GM21515 (cell line): ENCODE measurements around the gene SDC1.
"Not testable (repeated sequence)": the region's sequence is repeated elsewhere in the genome, so short reads cannot be mapped to it uniquely, and the experiment has no call there.

Experiments
- ATAC-seq: cut with Tn5 transposase; IDR thresholded peaks from one replicate; pipeline ENCODE4 v1.9.1; 2021; ENCODE audit not compliant: unreplicated experiment

The SDC1 gene, protein sequence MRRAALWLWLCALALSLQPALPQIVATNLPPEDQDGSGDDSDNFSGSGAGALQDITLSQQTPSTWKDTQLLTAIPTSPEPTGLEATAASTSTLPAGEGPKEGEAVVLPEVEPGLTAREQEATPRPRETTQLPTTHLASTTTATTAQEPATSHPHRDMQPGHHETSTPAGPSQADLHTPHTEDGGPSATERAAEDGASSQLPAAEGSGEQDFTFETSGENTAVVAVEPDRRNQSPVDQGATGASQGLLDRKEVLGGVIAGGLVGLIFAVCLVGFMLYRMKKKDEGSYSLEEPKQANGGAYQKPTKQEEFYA

DNA sequence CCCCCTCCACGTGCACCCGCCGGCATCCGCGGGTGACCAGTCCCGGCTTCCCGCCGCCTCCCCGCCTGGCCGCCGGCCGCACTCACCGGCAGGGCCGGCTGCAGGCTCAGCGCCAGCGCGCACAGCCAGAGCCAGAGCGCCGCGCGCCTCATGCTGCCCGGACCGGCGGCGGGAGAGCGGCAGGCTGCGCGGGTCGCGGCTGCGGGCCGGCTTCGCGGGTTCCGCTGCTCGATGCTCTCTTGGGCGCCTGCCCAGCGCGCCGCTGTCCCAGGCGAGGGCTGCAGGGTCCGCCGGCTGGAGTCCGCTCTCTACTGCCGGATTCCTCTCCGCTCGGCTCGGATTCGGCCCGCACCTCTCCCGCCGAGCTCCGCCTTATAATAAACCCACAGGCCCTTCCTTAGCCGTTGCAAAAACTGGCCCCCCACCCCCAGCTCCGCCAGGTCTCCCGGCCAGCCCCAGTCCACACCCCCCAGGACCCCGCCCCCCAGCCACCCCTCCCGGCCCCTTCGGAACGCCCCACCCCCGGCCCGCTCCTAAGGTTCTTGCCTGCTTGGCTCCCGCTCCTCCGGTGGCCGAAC is at the start of gene SDC1:
SDC1 (minus strand) TSS at position 415 of the 578 bp plus-strand sequence; CDS start at position 152, 263 bp downstream.
- ATAC-seq, result peak; percentile 15

DNA sequence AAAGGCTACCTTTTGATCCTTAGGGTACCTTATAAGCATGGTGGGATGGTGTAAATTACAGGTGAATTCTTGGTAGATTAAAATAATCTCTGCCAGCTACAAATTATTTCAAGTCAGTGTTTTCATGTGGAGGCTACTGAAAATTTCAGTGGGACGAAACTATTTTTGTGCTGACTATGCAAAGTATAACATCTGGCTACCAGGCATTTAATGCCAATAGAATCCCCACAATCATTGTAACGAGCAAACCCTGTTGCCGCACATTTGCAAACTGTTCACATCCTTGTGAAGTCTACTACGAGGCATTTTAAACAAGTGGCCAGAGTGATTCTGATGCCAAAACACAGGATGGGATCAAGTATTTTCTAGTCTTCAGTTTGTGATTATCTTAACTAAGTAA is 48.1 kb upstream of the SDC1 start:
- ATAC-seq, result no peak

DNA sequence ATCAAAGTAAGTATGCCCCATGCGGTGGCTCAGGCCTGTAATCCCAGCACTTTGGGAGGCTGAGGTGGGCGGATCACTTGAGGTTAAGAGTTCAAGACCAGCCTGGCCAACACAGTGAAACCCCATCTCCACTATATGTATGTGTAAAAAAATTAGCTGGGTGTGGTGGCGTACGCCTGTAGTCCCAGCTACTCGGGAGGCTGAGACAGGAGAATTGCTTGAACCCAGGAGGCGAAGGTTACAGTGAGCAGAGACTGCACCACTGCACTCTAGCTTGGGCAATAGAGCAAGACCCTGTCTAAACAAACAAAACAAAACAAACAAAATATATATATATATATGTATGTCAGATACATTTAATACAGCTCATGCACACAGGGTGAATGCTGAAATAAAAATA is 43.4 kb upstream of the SDC1 start:
- not testable (repeated sequence) for ATAC-seq

DNA sequence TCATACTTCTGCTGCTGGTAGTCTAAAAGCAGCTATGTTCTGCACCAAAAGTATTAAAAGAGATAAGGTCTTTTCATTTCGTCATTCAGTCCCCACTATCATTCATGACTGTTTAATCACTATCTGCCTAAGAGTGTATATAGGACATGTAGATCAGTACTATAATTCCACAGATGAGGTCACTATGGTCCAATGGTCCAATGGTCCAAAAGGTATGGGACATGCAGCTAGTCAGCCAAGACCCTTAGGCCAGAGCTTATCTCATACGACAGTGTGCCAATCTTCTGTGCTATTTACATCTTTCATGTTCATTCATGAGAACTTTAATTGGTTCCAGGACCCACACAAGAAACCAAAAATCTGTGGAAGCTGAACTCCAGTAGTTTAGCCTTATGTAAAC is 42.6 kb upstream of the SDC1 start:
- ATAC-seq, result no peak

DNA sequence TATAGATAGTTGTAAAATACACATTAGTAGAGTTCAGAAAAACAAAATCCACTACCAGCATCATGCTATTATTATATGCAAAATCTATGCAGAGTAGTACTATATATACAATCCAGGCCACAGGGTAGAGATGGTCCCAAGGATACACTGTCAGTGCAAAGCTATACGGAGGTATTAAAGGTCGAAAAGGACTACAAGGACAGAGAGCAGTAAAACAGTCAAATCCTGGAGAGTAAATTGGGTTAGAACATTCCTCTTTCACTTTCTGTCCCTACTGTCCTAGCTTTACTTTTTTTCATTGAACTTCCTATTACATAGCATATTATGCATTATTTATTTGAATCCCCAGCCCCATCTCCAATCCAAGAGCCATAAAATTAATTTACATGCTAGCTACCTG is 39.7 kb upstream of the SDC1 start:
- no peak for ATAC-seq

DNA sequence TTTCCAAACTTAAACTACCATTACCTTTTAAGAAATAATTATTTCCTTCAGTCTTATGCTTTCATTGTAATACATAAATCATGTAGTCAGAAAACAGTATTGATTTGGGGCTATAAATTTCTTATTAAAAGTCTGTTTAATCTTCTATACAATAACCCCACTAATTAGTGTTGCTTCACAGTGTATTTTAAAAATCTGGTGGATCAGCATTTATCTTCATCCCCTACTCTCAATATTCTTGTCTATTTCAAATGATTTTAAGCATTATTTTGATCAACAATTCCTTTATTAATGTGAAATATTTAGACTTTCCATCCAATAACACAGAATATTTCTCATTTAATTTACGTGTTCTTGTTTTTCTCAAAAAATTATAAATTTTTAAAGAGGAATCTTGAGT is 32.5 kb upstream of the SDC1 start:
- no peak for ATAC-seq

DNA sequence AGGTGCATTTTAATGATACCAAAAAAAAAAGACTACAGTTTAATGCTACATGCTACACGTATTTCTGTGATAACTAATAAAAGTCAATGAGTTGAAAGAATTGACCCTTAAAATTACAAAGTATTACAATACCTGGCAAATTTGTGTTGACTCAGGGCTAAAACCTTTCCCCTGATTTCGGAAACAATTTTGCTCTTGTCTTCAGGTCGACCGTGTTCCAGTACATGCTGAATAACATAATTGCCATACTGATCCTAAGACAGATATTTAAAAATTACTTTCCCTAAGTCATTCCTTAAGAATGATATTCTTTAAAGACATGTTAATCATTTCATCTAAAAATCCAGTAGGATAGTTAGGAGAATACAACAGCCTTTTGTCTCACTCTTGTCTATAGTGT is 29.8 kb upstream of the SDC1 start:
- no peak for ATAC-seq

DNA sequence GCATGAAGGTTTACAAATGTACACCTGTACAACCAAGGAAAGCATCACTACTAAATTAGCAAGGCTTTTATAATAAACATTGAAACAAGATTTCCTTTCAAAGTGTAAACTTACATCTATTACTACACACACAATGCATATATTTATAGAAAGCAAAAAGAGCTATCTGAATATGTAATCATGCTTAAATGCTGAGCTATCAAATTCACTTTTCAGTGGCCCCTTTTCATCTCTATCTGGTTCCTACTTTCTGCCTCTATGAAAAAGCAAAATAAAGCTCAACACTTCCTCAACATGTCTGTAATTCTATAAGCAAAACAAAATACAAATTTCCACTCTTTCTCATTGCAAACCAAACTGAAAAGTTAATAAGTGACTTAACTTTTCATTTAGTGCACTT is 25.5 kb upstream of the SDC1 start:
- ATAC-seq, result no peak

DNA sequence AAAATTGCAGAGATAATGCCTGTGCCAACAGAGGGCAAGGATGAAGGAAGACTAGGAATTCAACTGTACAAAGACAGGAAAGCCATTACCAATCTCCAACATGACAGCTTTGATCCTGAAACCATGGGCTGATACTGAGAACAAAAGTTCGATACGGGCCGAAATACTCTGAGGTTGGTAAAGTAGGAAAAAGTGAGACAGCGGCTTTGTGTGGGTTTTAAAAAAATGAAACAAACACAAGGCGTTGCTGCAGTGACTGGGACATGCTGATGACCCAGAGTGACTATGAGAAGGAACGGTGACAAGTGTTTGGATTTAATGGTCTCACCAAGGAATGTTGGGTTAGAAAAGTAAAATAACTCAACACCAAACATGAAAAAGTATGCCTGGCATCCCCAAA is 24.2 kb upstream of the SDC1 start:
- ATAC-seq, result no peak

DNA sequence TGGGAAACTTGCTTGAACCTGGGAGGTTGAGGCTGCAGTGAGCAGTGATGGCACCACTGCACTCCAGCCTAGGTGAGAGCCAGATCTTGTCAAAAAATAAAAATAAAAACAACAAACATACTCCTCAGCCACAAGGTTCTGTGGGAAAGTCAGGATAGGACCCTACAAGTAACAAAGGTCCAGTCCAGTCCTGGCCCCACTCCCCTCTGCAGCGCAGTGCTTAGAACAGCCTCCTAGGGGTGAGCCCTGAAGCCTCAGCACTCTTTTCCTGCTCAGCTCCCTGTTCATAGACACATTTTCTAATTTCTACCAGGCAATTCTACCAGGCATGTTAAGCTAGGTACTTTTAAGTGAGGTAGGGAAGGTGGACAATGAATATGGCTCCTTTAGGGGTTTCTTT is 22.2 kb upstream of the SDC1 start:
- no peak for ATAC-seq

DNA sequence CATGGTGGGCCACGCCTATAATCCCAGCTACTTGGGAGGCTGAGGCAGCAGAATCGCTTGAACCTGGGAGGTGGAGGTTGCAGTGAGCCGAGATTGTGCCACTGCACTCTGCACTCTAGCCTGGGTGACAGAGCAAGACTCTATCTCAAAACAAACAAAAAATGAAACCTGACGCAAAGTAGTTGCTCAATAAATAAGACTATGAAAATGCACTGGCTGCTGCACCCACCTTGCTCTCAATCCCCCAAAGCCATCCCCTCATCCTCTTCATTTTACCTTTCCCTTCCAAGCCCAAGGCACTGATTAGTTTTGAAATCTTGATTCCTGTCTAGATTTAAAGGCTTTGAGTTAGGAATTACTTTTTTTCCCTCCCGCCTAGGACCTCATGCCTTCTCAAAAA is 18.7 kb upstream of the SDC1 start:
- ATAC-seq, result not testable (repeated sequence)

DNA sequence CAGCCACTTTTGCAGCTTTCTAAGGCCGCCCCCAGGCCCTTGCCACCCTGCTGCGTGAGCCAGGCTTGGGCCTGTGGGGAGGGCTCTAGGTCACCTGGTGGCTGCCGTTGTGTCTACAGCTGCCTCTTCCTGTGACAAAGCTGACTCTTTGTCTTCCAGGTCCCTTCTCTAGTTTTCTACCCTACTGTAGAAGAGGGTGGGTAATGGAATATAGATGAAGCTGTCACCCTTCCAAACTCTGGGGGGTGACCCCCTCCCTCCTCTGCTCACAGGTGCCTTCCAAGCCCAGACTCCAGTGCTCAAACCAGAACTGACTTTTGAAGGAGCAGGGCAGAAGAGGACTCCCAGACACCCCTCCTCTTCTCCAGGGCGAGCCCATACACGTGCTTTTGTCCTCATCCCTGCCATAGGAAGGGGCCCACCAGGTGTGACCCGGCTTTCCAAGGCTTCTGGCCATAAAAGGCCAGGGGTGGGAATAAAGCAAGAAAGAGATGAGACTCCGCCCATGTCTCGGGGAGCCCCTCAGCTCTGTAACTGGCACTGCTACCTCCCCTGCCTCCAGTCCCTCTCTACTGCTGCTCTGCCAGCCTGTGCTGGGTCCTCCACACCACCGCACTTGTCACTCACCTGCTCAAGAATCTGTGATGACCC is 17.9 kb upstream of the SDC1 start:
- no peak for ATAC-seq

DNA sequence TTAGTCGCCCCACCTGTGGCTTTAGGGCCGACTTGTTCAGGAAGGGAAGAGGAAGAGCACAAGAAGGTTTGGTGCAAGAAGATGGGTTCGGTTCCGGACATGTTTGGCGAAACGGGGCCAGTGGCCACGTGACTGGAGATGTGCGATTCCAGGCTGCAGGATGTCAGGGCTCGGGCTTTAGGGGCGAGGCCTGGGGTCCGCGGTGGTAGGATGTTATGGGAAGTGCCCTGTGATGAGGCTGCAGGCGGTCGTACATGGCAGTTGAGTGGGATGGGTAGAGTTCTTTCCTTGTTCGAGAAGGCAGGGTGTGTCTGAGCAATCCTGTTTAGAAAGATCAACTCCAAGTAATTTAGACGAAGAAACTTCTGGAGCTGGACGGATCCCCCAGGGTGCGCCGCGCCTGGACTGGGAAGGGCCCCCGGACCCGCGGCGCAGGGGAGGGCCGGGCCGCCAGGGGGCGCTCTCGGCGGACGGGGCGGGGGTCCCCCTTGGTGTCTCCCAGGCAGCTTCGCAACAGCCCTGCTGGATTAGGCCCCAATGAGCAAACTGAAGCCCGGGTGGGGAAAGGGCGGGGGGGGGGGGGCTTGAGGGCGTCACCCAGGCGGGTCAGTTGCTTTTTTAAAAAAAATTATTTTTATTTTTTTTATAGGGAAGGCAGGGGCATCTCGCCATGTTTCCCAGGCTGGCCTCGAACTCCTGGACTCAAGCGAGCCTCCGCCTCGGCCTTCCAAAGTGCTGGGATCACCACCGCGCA is 17.2 kb upstream of the SDC1 start:
- ATAC-seq, result no peak

DNA sequence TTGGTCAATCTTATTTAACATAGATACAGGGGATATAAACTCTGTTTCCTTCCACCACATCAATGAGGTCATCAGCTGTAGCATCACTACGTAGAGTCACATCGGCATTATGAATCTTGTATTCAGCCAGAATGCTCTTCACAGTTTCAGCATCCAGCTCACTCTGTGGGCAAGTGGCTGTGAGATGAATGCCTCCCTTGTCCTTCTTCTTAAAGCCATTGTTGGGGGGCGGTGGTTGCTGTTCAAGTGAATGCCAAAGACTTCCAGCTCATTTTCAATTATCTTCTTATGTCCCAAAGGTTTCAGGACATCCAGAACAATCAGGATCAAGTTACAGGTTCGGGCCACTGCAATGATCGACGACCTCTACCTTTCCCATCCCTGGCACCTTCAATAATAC is 15.4 kb upstream of the SDC1 start:
- ATAC-seq, result not testable (repeated sequence)

DNA sequence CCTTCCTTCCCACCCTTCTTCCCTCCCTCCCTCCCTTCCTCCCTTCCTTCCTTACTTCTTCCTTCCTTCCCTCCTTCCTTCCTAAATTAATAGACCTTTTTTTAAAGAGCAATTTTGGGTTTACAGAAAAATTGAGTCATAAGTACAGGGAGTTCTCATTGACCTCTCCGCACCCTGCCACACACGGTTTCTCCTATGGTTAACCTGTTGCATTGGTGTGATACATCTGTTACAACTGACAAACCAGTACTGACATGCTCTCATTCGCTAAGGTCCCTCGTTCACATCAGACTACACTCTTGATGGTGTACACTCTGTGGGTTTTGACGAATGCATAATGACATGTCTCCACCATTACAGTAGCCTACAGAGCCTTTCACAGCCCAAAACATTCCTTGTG is 11.6 kb upstream of the SDC1 start:
- no peak for ATAC-seq

DNA sequence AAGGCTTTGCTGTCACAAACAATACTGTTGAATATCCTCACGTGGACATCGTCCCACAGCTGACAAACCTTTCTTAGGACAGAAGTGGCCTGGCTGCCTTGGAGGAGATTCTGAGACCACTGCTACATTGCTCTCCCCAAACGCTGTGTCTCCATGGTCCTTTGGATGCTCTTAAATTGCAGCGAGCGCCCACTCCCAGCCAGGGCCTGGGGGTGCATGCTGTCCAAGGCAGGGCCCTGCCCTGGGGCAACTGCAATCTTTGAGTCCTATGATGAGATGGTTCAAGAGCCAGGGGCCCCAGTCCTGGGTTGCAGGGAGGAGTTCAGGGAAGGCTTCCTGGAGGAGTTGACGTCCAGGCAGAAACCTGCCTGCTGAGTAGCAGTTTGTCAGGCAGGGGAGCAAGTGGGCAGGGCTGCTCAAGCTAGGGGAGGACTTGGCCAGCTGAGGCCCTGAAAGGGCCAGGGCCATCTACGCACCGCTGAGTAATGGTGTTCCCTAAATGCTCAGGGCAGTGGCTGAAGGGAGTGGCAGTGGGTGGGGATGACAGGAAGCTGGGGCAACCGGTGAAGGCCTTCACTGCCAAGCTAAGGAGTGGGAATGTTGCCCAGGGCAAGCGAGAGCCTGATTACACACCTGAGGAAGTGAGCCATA is 10.8 kb upstream of the SDC1 start:
- ATAC-seq, result no peak

DNA sequence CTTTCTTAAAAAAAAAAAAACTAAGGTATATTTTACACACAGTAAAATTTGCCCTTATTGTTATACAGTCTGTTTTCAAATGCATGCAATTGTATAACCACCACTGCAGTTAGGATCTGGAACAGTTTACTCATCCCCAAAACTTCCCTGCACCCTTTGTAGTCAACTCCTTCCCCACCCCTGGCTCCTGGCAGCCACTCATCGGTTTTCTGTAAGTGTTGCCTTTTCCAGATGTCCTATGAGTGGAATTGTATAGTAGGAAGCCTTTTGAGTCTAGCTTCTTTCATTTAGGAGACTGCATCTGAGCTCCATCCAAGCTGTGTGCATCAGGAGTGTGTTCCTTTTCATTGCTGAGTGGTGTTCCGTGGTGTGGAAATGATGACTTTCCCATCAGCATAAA is 9.7 kb upstream of the SDC1 start:
- not testable (repeated sequence) for ATAC-seq

DNA sequence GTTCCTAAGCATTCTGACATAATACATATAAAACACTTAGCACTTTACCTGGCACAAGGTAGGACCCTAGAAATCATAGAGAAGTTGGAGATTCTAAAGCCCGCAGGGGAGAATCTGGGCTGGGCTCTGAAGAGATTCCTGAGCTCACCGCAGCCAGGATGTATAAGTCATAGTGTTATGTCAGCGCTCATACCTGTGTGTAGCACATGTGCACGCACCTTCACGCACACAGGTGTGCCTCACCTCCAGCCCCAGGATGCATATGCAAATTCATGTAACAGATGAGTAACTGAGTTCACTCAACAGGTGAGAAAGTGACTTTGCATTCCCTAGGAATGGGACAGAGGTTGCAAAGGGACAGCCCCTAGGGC is 7.9 kb upstream of the SDC1 start:
- no peak for ATAC-seq

DNA sequence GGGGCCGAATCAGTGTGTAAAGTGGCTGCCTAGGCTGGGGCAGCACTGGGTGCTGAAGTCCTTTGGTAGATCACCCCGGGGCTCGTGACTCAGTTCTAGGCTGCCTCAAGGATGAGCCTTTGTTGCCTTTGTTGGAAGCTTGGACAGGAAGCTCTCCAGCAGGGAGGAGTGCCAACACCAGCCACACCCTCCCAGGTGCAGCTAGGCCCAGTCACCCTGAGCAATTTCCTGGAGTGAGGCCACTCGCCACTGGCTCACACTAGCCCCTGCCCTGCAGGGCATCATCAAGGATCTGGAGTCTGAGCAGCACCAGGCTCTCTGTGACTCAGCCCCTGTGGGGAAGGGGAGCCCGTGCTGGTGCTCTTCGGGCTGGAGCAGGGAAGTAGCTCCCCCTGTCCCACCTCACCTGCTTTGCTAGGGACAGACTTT is 6.7 kb upstream of the SDC1 start:
- ATAC-seq, result no peak

DNA sequence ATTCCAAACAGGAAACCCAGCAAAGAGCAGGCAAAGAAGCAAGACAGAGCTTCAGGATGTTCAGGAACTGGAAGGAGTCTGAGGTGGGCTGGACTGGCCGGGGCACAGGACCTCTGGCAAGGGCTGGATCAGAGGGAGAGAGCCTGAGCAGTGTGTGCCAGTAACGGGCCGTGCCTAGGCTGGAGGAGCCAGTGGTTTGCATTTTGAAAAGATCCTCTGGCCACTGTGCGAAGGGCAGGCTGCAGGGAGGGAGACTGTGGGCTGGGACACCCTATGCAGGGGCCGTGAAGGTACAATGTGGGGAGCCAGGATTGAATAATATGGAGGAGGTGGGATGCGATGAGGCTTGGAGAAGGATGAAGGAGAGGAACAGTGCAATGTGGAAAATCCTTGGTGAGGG is 6.2 kb upstream of the SDC1 start:
- no peak for ATAC-seq

DNA sequence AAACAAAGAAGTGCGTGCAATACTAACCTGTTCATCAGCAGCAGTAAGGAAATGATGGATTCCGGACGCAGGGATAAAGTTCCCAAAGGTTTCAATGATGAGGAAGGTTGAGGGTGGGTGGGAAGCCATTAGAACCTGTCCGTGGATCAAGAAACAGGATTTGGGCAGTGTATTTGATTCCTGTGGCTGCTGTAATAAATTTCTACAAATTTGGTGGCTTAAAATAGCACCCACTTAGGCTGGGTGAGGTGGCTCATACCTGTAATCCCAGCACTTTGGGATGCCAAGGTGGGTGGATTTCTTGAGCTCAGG is 5.1 kb upstream of the SDC1 start:
- no peak for ATAC-seq
